ENCODE measurements around the gene RNF144A. TPM values are rescaled to one million over a fixed set of nuclear protein-coding genes. Genes with fewer than 3 reads are reported as not detected.

Gene RNF144A
- total RNA-seq, 1 donor from 2014 or later = 52.8 TPM

DNA sequence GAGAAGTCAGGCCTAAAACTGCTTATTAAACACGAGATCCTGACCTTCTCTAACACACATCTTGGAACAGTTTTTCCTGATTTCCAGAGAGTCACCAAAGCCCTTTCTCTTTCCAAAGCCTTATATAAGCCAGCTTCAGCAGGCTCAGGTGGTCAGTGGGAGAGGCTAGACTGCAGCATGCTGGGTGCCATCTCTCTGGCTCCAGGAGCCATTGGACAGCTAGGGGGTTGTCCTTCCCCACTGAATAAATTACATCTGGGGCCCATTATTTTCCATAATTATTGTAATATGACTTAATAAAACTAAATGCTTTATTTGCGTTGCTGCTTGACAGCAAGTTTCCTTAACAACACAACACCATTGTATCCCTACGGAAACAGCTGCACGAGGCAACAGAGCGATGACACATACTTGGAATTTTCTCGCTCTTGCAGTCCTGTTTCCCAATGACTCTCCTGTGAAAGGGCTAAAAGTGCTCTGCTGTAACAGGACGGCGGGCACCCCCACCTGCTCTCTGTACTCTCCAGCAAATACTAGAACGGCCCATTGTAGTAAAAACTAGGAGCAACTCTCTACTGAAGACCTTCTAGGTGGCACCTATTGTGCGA is 160.6 kb downstream of the RNF144A start:
- Mint-ChIP-seq H3K27ac (no peak overlapping the region), H3K9me3 (no peaks in the 10 kb centered on the region), H3K4me1 (no peaks in the 10 kb centered on the region), H3K36me3 (peaks cover 11% of the 10 kb centered on the region), H3K27me3 (ENCODE audit: low read depth) (no peaks in the 10 kb centered on the region), H3K4me3 (no peak overlapping the region)
- no peak for DNase-seq (ENCODE audit: low spot score in 2 of 2, unreplicated experiment in 2 of 2)
- TF ChIP-seq CTCF (IDR thresholded peaks at IDR 0.05; ENCODE audit: unreplicated experiment) = no peak

DNA sequence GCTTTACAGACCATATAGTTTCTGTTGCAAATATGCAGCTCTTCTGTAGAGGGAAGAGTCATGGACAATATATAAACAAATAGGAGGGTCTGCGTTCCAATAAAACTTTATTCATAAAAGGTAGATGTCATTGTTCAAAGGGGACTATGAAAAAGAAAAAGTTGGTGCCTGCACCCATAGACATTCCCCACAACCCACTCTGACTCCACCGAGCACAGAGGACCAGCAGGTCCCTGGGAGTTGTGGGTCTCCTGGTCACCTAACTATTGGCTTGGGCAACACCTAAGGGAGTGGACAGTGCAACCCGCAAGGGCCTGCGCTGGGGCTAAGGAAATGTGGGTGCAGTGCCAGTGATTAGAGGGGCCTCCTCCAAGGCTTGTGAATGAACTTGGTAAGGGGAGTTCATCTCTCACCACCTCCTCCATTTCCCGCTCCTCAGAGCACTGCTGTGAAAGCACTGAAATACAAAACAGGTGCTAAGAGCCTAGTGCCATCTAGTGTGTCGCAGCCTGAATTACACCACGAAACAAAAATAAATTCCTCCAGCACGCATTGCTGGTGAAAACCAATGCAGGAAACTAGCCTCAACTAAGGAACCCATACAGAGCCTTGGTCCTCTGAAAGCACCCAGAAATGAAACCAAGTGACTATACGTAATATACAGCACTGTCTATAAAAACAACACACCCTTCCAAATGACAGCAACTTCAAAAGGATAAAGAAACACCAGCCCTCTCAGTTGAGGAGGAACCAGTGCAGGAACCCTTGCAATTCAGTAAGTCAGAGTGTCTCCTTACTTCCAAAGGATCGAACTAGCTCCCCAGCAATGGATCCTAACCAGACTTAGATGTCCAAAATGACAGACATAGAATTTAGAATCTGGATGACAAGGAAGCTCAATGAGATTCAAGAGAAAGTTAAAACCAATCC is 166.6 kb downstream of the RNF144A start:
- no peaks in the 10 kb centered on the region for H3K4me1 Mint-ChIP-seq

DNA sequence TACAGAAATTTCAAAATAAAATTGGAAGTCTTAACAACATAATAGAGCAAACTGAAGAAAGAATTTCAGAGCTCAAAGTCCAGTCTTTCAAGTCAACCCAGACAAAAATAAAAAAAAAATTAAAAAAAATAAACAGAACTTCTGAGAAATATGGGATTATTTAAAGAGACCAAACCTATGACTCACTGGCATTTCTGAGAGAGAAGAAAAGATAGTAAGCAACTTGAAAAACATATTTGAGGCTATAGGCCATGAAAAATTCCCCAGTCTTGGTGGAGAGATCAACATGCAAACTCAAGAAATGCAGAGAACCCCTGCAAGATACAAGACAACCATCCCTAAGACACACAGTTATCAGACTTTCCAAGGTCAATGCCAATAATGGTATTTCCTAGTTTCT is 167.4 kb downstream of the RNF144A start:
- Mint-ChIP-seq H3K27me3 (ENCODE audit: low read depth) (peaks cover 3% of the 10 kb centered on the region), H3K27ac (no peak overlapping the region), H3K4me3 (no peak overlapping the region), H3K9me3 (peaks cover 22% of the 10 kb centered on the region), H3K36me3 (peaks cover 13% of the 10 kb centered on the region), H3K4me1 (no peaks in the 10 kb centered on the region)
- no peak for TF ChIP-seq CTCF (IDR thresholded peaks at IDR 0.05; ENCODE audit: unreplicated experiment)
- no peak for DNase-seq (ENCODE audit: low spot score in 2 of 2, unreplicated experiment in 2 of 2)

More for the DNA sequence above, 166.6 kb downstream of the RNF144A start:
- DNase-seq (ENCODE audit: low spot score in 2 of 2, unreplicated experiment in 2 of 2) = no peak
- TF ChIP-seq CTCF (IDR thresholded peaks at IDR 0.05; ENCODE audit: unreplicated experiment) = no peak
- no peak overlapping the region for H3K27ac Mint-ChIP-seq
- peaks cover 13% of the 10 kb centered on the region for H3K36me3 Mint-ChIP-seq
- peaks cover 3% of the 10 kb centered on the region for H3K27me3 Mint-ChIP-seq (ENCODE audit: low read depth)
- H3K4me3 Mint-ChIP-seq = no peak overlapping the region
- peaks cover 22% of the 10 kb centered on the region for H3K9me3 Mint-ChIP-seq

DNA sequence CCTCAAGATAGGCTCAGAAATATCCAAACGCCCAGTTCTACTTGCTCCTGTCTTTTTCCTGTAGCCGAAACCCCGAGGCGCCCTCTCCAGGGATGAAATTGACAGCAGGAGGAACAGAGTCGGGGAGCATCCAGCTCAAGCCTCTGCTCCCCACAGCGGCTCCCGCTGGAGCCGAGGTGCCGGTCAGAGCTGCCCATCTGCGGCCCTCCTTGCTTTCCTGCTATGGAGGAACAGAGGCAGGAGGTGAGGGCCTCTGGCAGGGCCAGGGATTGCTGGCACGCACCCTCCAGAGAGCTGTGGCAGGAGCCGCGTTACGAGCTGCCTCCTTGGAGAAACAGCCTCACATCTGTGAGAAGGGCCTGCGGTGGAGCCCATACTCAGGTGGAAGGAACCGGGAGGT is 172.1 kb downstream of the RNF144A start:
- no peak overlapping the region for H3K27ac Mint-ChIP-seq

DNA sequence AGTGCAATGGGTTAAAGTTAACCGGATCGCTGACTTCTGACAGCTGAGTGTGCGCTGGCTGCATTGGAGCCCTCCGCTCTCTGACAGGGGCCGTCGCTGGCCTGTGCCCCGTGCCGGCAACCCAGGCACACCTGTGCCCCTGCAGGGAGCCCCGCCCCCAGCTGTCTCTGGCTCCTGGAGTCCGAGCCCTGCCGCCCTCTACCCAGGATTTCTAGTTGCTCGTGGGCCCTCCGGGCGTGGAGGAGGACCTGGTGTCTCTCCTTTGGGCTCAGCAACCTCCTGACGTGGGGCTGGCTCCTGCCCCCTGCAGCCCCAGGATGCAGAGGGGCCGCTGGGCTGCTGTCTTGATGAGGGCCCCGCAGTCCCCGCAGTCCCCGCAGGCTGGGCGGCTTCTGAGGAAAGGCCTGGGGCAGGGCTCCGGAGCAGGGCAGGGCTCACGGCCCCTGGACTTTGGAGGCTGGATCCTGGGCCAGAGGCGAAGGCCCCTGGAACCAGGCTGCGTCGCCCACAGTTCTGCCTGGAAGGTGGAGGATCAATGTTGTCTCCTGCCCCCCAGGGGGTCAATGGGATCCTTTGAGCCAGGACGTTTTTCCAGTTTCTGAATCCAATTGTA is 172.8 kb downstream of the RNF144A start:
- Mint-ChIP-seq H3K27ac (no peak overlapping the region), H3K9me3 (peaks cover 7% of the 10 kb centered on the region), H3K36me3 (no peaks in the 10 kb centered on the region), H3K4me1 (peaks cover 12% of the 10 kb centered on the region), H3K4me3 (no peak overlapping the region), H3K27me3 (ENCODE audit: low read depth) (peaks cover 3% of the 10 kb centered on the region)
- TF ChIP-seq CTCF (IDR thresholded peaks at IDR 0.05; ENCODE audit: unreplicated experiment) = no peak
- DNase-seq (ENCODE audit: low spot score in 2 of 2, unreplicated experiment in 2 of 2) = no peak

More for the DNA sequence above, 172.1 kb downstream of the RNF144A start:
- no peak for TF ChIP-seq CTCF (IDR thresholded peaks at IDR 0.05; ENCODE audit: unreplicated experiment)
- Mint-ChIP-seq H3K4me3 (no peak overlapping the region), H3K9me3 (peaks cover 13% of the 10 kb centered on the region), H3K4me1 (peaks cover 6% of the 10 kb centered on the region), H3K36me3 (peaks cover 2% of the 10 kb centered on the region), H3K27me3 (ENCODE audit: low read depth) (peaks cover 3% of the 10 kb centered on the region)
- DNase-seq (ENCODE audit: low spot score in 2 of 2, unreplicated experiment in 2 of 2) = no peak
